GM08714 (cell line): Measurements from ENCODE around the gene ARL13B.

Experiments used
- H3K4me3 ChIP-seq: fragments of 200-500 bp; sonication (Bioruptor generic); 2 replicates; pipeline ENCODE4 v1.5.1; 2014; ENCODE audit warnings: mild to moderate bottlenecking, low read length, inconsistent platforms
- ZNF274 ChIP-seq: IDR thresholded peaks from 2 replicates; pipeline ENCODE4 v1.6.1; 2012; ENCODE audit warnings: mild to moderate bottlenecking, low read depth, low read length

Gene ARL13B

DNA sequence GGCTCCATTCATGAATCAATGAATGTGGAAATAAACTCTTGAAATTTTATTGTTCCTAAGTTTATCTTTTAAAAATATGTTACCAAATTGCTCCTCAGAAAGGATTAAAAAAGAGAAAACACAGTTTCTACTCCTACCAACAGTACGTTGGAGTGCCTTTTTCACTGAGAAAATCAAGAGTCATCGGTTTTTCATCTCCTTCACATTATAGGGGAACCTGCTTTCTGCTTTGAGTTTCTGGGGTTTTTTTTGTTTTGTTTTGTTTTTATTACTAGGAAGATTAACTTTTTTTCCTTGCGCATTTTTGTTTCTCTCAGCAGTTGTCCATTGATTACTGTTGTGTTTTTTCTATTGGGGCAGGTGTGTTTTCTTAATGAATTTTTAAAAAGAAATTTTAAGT is 3.5 kb downstream of the ARL13B start:
- TF ChIP-seq ZNF274: no peak
- no peak overlapping the region for H3K4me3 ChIP-seq

DNA sequence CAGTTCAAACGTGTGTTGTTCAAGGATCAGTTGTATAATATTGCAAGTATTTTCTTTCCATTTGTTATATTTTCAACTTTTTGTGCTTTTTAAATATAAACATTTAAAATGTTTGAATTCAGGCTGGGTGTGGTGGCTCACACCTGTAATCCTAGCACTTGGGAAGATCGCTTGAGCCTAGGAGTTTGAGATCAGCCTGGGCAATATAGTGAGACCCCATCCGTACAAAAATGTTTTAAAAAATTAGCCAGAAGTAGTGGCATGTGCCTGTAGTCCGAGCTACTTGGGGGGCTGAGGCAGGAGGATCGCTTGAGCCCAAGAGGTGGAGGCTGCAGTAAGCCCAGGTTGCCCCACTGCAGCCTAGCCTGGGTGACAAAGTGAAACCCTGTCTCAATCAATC is 4.7 kb downstream of the ARL13B start:
- H3K4me3 ChIP-seq: no peak overlapping the region
- no peak for TF ChIP-seq ZNF274

- H3K4me3 ChIP-seq: no peak overlapping the region
- TF ChIP-seq ZNF274: no peak
Measured at GRCh38 chr3:93988283-93988682, 8.3 kb downstream of the ARL13B start.

GRCh38 chr3:93988764-93989163 is 8.8 kb downstream of the ARL13B start:
- TF ChIP-seq ZNF274: no peak
- no peak overlapping the region for H3K4me3 ChIP-seq

DNA sequence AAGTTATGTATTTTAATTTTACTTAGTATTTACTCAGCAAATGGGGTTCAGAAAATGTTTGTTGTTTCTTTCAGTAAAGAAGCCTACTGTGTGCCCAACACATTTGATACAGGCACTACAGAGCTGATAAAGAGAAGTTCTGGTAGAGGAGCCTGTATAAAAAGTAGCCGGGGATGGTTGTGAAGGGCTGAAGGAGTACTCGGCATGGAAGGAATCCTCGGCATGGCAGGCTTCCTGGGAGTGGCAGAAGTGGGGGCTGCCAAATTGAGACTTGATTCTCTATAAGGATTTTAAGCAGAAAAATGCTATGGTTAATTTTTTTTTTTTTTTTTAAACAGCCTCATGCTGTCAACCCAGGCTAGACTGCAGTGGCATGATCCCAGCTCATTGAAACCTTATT is 9.3 kb downstream of the ARL13B start:
- no peak overlapping the region for H3K4me3 ChIP-seq
- no peak for TF ChIP-seq ZNF274

GRCh38 chr3:93991631-93992030 is 11.7 kb downstream of the ARL13B start:
- no peak overlapping the region for H3K4me3 ChIP-seq
- TF ChIP-seq ZNF274: no peak

DNA sequence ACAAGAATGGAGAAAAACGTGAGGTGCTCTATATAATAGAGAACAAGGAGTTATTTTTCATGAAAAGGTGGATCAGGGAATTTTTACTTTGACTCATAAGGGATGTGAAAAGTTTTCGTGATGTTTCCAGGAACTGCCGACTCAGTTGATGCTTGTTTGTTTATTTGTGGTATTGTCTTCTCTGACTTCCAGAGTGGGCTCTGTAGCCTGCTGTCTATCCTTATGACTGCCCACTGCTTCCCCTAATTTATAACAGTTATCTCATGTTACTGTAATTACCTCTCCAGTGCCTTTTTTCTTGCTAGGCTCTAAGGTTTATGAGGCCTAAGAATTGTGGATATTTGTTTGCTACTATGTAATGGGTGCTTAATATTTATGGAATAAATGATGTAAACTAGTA is 12.3 kb downstream of the ARL13B start:
- no peak for TF ChIP-seq ZNF274
- H3K4me3 ChIP-seq: no peak overlapping the region

DNA sequence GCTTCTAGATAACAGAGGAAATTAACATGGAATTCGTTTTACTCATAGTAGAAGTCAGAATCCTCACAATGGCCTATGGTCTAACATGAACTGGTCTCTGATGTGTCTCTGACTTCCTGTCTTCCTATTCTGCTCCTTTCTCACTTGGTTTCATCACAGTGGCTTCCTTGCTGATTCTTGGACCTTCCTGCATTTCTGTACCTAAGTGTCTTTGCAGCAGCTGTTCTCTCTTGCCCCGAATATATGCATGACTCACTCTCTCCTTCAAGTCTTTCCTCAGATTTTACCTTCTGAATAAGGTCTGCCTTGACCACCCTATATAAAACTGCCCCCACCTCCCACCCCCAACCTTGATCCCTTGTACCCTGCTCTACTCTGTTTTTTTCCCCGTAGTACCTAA is 14.1 kb downstream of the ARL13B start:
- no peak overlapping the region for H3K4me3 ChIP-seq
- TF ChIP-seq ZNF274: no peak

- H3K4me3 ChIP-seq: no peak overlapping the region
- TF ChIP-seq ZNF274: no peak
Measured at GRCh38 chr3:94001191-94001590, 21.2 kb downstream of the ARL13B start.

DNA sequence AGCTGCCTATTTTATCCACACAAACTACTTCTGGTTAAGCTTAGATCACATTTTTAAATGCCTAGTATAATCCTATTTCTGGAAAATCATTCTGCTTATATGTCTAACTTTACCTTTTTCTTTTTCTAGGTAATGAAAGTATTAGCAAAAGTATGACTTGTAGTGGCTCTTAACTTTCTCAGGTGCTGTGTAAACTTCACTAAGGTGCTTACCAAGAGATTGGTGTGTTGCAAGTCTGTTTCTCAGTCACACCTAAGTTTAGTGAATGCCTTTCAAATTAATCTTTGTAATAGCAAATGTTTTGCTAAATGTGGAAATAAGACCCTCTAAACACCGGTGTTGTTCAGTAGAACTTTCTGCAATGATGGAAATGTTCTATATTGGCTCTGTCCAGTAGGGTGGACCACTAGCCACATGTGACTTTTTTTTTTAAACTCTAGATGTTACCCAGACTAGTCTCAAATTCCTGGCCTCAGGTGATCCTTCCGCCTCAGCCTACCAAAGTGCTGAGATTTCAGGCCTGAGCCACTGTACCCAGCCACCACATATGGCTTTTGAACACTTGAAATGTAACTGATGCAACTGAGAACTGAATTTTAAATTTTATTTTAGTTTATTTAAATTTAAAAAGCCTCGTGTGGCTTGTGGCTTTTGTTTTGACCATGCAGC is 22.0 kb downstream of the ARL13B start:
- no peak for TF ChIP-seq ZNF274

DNA sequence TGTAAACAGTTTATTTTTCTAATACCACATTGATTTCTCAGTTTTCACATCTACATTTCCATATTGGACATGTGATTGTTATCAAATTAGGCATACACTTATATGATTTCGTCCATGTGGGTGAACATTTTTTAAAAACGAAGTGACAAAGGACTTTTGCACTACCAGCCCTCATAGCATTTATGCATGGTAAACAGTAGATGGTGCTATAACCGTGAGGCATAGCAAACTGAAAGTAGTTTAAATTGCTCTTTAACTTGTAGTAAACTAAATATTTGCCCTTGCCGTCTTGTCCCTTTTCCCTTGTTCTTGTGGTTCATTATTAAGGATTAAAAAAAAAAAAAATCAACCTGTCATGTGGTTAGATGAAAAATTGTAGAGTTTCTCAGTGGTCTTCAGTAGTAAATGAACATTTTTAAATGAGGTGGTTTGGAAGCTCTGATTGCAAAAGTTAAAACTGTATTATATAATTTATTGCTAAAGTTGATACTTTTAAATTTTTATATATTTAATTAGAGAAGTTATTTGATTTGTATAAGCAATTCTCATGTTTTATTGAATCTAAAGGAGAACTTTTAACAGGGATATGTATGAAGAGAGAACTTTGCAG is 24.5 kb downstream of the ARL13B start:
- no peak overlapping the region for H3K4me3 ChIP-seq
- no peak for TF ChIP-seq ZNF274

More for the DNA sequence above, 22.0 kb downstream of the ARL13B start:
- no peak overlapping the region for H3K4me3 ChIP-seq

DNA sequence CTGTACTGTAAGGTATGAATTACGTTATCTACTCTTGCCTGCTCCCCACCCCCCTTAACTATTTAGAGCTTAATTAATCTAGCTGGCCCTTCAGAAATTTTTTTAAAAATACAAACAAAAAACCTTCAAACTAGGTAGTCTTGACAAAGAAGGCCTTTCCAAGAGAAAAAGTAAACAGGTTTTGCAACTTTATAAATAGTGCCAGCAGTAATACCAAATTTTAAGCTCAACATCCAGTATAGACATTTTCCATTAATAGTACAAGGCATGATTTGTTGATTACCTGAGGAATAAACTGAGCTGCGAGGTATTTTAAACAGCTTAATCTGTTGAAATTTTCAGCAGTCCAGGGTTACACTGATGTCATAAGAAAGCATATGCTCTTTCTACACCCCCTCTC is 28.3 kb downstream of the ARL13B start:
- no peak for TF ChIP-seq ZNF274

GRCh38 chr3:94009608-94010007 is 29.7 kb downstream of the ARL13B start:
- no peak for TF ChIP-seq ZNF274
- no peak overlapping the region for H3K4me3 ChIP-seq

More for the DNA sequence above, 28.3 kb downstream of the ARL13B start:
- no peak overlapping the region for H3K4me3 ChIP-seq

- no peak for TF ChIP-seq ZNF274
- no peak overlapping the region for H3K4me3 ChIP-seq
Measured at GRCh38 chr3:94011233-94011711, 31.3 kb downstream of the ARL13B start.

DNA sequence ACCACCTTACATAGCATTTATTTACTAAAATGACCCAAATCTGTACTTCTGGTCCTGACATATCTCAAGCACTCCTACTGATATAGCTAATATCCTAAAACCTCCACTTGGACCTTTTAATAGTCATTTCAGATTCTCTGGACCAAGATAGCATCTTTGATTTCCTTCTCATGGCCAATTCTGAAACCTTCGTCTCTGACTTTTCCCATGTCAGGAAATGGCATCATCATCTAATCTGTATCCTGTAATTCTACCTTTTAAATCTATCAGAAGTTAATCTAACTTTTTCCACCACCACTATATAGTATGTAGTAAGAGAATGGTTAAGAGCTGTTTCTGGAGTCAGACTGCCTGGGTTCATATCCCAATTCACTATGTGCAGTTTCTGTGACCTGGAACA is 32.2 kb downstream of the ARL13B start:
- TF ChIP-seq ZNF274: no peak
- no peak overlapping the region for H3K4me3 ChIP-seq
